Neural crest cell (in vitro differentiated cells): ENCODE data around the gene LYRM1. TPM values are rescaled to one million over a fixed set of nuclear protein-coding genes. Genes with fewer than 3 reads are reported as not detected.

ENCODE experiments used
- DNase-seq: peaks from one replicate; pipeline ENCODE4 v3.0.0; 2021; ENCODE audit warnings: low read depth, mixed read lengths, low spot score
- H3K27ac Mint-ChIP-seq: one replicate; pipeline ENCODE4 v1.8.0; 2021; ENCODE audit warnings: mild to moderate bottlenecking, mixed read lengths; ENCODE audit not compliant: unreplicated experiment
- H3K27me3 Mint-ChIP-seq: 2 replicates; pipeline ENCODE4 v1.8.0; 2021; ENCODE audit warnings: low read depth, mild to moderate bottlenecking, mixed read lengths
- H3K36me3 Mint-ChIP-seq: 2 replicates; pipeline ENCODE4 v1.8.0; 2021; ENCODE audit warnings: low read depth, mild to moderate bottlenecking, mixed read lengths
- H3K4me1 Mint-ChIP-seq: 2 replicates; pipeline ENCODE4 v1.8.0; 2021; ENCODE audit warnings: mixed read lengths
- H3K4me3 Mint-ChIP-seq: one replicate; pipeline ENCODE4 v1.8.0; 2021; ENCODE audit warnings: mild to moderate bottlenecking, mixed read lengths
- H3K9me3 Mint-ChIP-seq: 2 replicates; pipeline ENCODE4 v1.8.0; 2021; ENCODE audit warnings: mixed read lengths
- total RNA-seq: library from RNA; stranded (reverse); gene quantifications from 2 replicates; pipeline ENCODE4 v1.2.1, GENCODE V29; 2021
- TF ChIP-seq, protein P1 (sequence below): fragments of 200-600 bp; sonication (generic); conservative IDR thresholded peaks from 2 replicates; pipeline ENCODE4 v1.5.0; 2021; ENCODE audit warnings: antibody characterized with exemption, mild to moderate bottlenecking

Gene LYRM1
- total RNA-seq, 1 donor from 2014 or later: 20.4 TPM

DNA sequence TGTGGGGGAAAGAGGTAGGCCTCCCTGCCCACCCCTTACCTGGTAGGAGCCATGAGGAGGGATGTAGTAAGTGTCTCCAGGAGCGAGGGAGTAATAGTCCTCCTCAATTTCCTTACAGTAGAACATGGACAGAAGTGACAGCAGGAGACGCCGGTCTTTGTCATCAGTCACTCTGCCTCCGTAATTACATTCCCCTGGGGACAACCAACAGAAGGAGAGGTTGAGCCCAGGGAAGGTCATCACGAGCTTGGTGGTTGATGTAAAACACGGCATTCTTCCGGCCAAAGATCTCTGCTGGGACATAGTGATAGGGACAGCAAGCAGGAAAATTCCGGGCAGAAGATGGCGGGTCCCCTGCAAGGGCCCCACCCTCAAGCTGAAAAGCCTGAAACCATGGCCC, 47.9 kb downstream of the LYRM1 start:
- Mint-ChIP-seq H3K36me3 (no peaks in the 10 kb centered on the region), H3K4me3 (no peak overlapping the region), H3K4me1 (no peaks in the 10 kb centered on the region), H3K27ac (no peak overlapping the region), H3K27me3 (peaks cover 6% of the 10 kb centered on the region), H3K9me3 (no peaks in the 10 kb centered on the region)
- no peak for DNase-seq
- TF ChIP-seq, protein P1, sequence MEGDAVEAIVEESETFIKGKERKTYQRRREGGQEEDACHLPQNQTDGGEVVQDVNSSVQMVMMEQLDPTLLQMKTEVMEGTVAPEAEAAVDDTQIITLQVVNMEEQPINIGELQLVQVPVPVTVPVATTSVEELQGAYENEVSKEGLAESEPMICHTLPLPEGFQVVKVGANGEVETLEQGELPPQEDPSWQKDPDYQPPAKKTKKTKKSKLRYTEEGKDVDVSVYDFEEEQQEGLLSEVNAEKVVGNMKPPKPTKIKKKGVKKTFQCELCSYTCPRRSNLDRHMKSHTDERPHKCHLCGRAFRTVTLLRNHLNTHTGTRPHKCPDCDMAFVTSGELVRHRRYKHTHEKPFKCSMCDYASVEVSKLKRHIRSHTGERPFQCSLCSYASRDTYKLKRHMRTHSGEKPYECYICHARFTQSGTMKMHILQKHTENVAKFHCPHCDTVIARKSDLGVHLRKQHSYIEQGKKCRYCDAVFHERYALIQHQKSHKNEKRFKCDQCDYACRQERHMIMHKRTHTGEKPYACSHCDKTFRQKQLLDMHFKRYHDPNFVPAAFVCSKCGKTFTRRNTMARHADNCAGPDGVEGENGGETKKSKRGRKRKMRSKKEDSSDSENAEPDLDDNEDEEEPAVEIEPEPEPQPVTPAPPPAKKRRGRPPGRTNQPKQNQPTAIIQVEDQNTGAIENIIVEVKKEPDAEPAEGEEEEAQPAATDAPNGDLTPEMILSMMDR: no peak

DNA sequence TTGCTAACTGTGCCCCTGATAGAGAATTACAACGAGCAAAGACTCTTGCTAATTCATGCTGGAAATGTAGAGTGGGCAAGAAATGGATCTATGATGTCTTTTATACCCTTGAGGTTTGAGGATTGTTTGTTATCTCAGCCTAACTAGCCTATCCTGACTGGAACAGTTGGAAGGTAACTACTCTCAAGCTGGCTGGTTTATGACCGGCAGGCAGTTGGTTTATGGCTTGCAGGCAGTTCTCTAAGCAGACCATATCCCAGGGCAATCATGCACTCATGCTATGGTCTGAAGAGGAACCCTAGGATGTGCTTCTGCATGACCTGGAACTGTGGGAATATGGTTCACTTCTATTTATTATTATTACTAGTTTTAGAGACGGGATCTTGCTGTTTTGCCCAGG, 49.1 kb downstream of the LYRM1 start:
- no peaks in the 10 kb centered on the region for H3K36me3 Mint-ChIP-seq

GRCh38 chr16:20950294-20950693, 49.7 kb downstream of the LYRM1 start:
- Mint-ChIP-seq H3K4me3 (no peak overlapping the region), H3K36me3 (no peaks in the 10 kb centered on the region), H3K27me3 (peaks cover 6% of the 10 kb centered on the region), H3K9me3 (no peaks in the 10 kb centered on the region), H3K27ac (no peak overlapping the region), H3K4me1 (no peaks in the 10 kb centered on the region)
- no peak for DNase-seq
- TF ChIP-seq, protein P1: no peak

More for the DNA sequence above, 49.1 kb downstream of the LYRM1 start:
- Mint-ChIP-seq H3K4me3 (no peak overlapping the region), H3K27me3 (peaks cover 6% of the 10 kb centered on the region), H3K9me3 (no peaks in the 10 kb centered on the region), H3K27ac (no peak overlapping the region), H3K4me1 (no peaks in the 10 kb centered on the region)
- no peak for DNase-seq
- TF ChIP-seq, protein P1: no peak

DNA sequence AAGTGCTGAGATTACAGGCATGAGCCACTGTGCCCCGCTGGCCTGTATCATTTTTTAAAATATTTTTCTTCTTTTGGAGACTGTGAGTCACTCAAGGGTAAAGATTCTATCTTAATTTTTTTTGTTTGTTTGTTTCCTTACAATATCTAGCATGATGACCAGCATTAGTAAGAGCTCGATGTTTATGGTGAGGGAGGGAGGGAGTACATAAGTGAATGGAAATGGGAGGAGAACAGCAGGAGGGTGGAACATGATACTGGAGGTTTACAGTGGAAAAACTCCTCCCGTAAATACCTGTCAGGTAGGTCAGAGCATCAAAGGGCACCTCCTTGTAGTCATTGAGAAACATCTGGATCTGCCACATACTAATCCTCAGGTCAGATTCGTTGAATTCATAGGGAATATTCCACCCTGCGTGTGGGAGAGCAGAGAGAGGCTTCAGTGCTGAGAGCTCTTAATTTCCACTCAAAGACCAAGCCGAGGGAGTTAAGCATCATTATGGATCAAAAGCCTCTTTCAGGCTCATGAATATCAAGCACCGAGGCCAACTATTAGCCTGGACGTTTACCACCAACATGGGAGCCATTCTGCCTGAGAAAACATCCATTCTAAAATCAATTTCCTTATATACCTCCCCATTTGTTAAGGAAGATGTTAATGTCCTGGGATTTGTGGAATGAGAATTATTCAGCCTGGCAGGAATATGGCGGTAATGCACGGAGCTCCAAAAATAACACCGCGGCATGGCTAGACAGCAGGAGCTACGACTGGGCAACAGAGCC, 51.8 kb downstream of the LYRM1 start:
- H3K4me1 Mint-ChIP-seq: no peaks in the 10 kb centered on the region
- H3K9me3 Mint-ChIP-seq: no peaks in the 10 kb centered on the region
- H3K27me3 Mint-ChIP-seq: peaks cover 8% of the 10 kb centered on the region
- no peaks in the 10 kb centered on the region for H3K36me3 Mint-ChIP-seq
- no peak overlapping the region for H3K27ac Mint-ChIP-seq
- no peak for DNase-seq
- no peak overlapping the region for H3K4me3 Mint-ChIP-seq
- TF ChIP-seq, protein P1: no peak

DNA sequence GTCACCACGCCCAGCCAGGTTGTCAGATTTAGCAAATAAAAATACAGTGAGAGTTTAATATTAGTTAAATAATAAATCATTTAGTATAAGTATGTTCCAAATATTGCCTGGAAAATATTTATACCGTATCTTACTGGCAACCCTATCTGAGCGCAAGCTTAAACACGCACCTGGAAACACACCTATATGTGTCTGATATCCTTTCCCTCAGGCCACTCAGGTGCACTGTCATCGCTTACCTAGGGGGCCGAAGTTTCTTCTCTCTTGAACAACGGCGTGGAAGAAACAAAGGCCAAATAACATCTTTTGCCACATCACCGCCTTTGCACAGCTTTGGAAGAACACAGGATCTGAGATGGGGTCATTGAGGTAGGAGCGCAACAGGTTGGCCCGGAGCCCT, 54.0 kb downstream of the LYRM1 start:
- Mint-ChIP-seq H3K4me1 (no peaks in the 10 kb centered on the region), H3K4me3 (no peak overlapping the region), H3K9me3 (no peaks in the 10 kb centered on the region), H3K27me3 (peaks cover 8% of the 10 kb centered on the region), H3K36me3 (no peaks in the 10 kb centered on the region), H3K27ac (no peak overlapping the region)
- DNase-seq: no peak
- TF ChIP-seq, protein P1: no peak
